OCI-LY7 (cell line): ENCODE measurements around the gene ATAD5. TPM values are rescaled to one million over a fixed set of nuclear protein-coding genes. Genes with fewer than 3 reads are reported as not detected.

Experiments
- BruUV-seq: library from RNA; stranded (reverse); fragments of 400-500 nt; replicated peaks from 2 replicates; lab custom pipeline; 2021; lab: Mats Ljungman, UMichigan
- CTCF ChIA-PET: fragments of 300-600 bp; sonication (Branson Sonifier 250); formaldehyde crosslinking; loops from one replicate; lab custom pipeline; 2022; ENCODE audit warnings: antibody characterized with exemption; ENCODE audit not compliant: unreplicated experiment; lab: Charles Lee
- POLR2A ChIA-PET: fragments of 300-600 bp; sonication (Branson Sonifier 250); formaldehyde crosslinking; loops from one replicate; lab custom pipeline; 2022; ENCODE audit warnings: antibody characterized with exemption; lab: Charles Lee
- DNase-seq: peaks from one replicate; pipeline ENCODE4 v3.0.0-alpha.2; 2015; ENCODE audit warnings: low spot score
- H2AFZ ChIP-seq: fragments of 200-600 bp; sonication (generic), shearing (Covaris generic); 2 replicates; pipeline ENCODE4 v1.6.1; 2014; ENCODE audit warnings: mild to moderate bottlenecking, antibody characterized with exemption, low read length, moderate library complexity
- H3K27ac ChIP-seq: fragments of 200-600 bp; sonication (generic); 2 replicates; pipeline ENCODE4 v1.5.1; 2014; ENCODE audit warnings: mixed run types, low read depth, mild to moderate bottlenecking, moderate library complexity, low read length, inconsistent platforms; ENCODE audit not compliant: poor library complexity, severe bottlenecking
- H3K36me3 ChIP-seq: fragments of 200-600 bp; sonication (generic); 2 replicates; pipeline ENCODE4 v1.6.1; 2014; ENCODE audit warnings: mild to moderate bottlenecking, antibody characterized with exemption, low read length, moderate library complexity, mixed read lengths; ENCODE audit not compliant: insufficient read depth
- H3K4me1 ChIP-seq: fragments of 200-600 bp; sonication (generic); 2 replicates; pipeline ENCODE4 v1.5.1; 2014; ENCODE audit warnings: mild to moderate bottlenecking, low read length; ENCODE audit not compliant: insufficient read depth, poor library complexity, severe bottlenecking
- H3K4me2 ChIP-seq: fragments of 200-600 bp; sonication (generic); 2 replicates; pipeline ENCODE4 v1.6.1; 2014; ENCODE audit warnings: mild to moderate bottlenecking, low read length
- H3K4me3 ChIP-seq: fragments of 200-600 bp; sonication (generic); 2 replicates; pipeline ENCODE4 v1.5.1; 2014; ENCODE audit warnings: mild to moderate bottlenecking, low read depth, low read length; ENCODE audit not compliant: poor library complexity, severe bottlenecking
- H3K79me2 ChIP-seq: fragments of 200-600 bp; sonication (generic); 2 replicates; pipeline ENCODE4 v1.6.1; 2016; ENCODE audit warnings: low read depth, mild to moderate bottlenecking, low read length, moderate library complexity, mixed read lengths; ENCODE audit not compliant: insufficient read depth
- H3K9me2 ChIP-seq: fragments of 200-600 bp; sonication (generic); 2 replicates; pipeline ENCODE4 v1.6.1; 2016; ENCODE audit warnings: mild to moderate bottlenecking, low read length, mixed read lengths; ENCODE audit not compliant: insufficient read depth
- H3K9me3 ChIP-seq: fragments of 200-600 bp; sonication (generic); 2 replicates; pipeline ENCODE4 v1.6.1; 2014; ENCODE audit warnings: mild to moderate bottlenecking, mixed run types, low read length, mixed read lengths
- H4K20me1 ChIP-seq: fragments of 200-600 bp; sonication (generic); 2 replicates; pipeline ENCODE4 v1.6.1; 2014; ENCODE audit warnings: mild to moderate bottlenecking, antibody characterized with exemption, low read length, moderate library complexity, mixed read lengths; ENCODE audit not compliant: insufficient read depth
- CTCF ChIP-seq: fragments of 200-600 bp; sonication (generic); conservative IDR thresholded peaks from 2 replicates; pipeline ENCODE4 v1.5.1; 2014; ENCODE audit warnings: mild to moderate bottlenecking, antibody characterized with exemption, low read length, moderate library complexity, mixed read lengths
- EZH2phosphoT487 ChIP-seq: fragments of 200-600 bp; sonication (generic); IDR thresholded peaks from 2 replicates; pipeline ENCODE4 v1.6.1; 2018; ENCODE audit warnings: low read depth, borderline replicate concordance, mild to moderate bottlenecking, mixed run types, antibody characterized with exemption, low read length, moderate library complexity, mixed read lengths
- intact Hi-C: fragments of 100-400 bp; cut with micrococcal nuclease; formaldehyde crosslinking; loops from one replicate; pipeline ENCODE4 v1.10.0; 2022; ENCODE audit not compliant: unreplicated experiment
- total RNA-seq, 2 experiments: library from RNA; depleted of rRNA in 1 of 2; stranded (reverse); fragments of >200 nt in 1 of 2; shearing (Covaris generic) in 1 of 2; gene quantifications; 2 replicates each; pipeline ENCODE4 v1.2.3, GENCODE V29; 2014 to 2022

Gene ATAD5
- total RNA-seq, 2 experiments from 2014 or later, result 21.4 to 35.9 TPM

DNA sequence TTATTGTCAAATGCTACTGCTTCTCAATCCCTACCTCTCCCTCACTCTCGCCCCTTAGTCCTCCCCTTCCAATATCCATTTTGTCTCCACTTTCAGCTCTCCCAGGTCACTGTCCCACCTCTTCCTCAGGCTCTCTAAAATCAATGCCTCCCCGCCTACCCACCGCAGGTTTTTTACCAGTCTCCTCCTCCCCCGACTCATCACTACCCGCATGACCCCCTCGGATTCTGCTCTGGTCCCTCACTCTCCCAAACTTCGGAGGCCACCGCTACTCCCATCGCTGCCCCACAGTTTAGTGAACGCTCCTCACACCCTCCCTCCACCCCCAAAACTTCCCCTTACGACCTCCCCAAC lies 7.8 kb upstream of the ATAD5 start:
- peaks cover 54% of the 10 kb centered on the region for H3K79me2 ChIP-seq
- intact Hi-C loops, result loop anchor here (1.0 to 5.0 kb wide), 4 partner anchors 15 to 222 kb away; no protein-coding TSS in a partner anchor
- H3K4me3 ChIP-seq, result peak overlapping the region; percentile 80
- no peaks in the 10 kb centered on the region for H3K9me2 ChIP-seq
- H3K27ac ChIP-seq, result peak overlapping the region; percentile 85
- peak overlapping the region; percentile 99 for H3K4me2 ChIP-seq
- H3K4me1 ChIP-seq, result peaks cover 50% of the 10 kb centered on the region
- BruUV-seq, result no TSS peak
- H2AFZ ChIP-seq, result peak overlapping the region; percentile 17; the same call in 1 of the 2 replicates
- peaks cover 8% of the 10 kb centered on the region; the same call in 1 of the 2 replicates for H4K20me1 ChIP-seq
- peaks cover 6% of the 10 kb centered on the region for H3K36me3 ChIP-seq
- peak; percentile 36 for DNase-seq
- ChIA-PET POLR2A (interaction anchor here (0.9 to 7.5 kb wide), 7 partner anchors 12 to 348 kb away, joined by 3 to 79 read pairs (median 5); no protein-coding TSS in a partner anchor), CTCF (interaction anchor here (0.6 to 2.0 kb wide), 3 partner anchors 14 to 114 kb away, joined by 3 to 6 read pairs (median 5); no protein-coding TSS in a partner anchor)
- H3K9me3 ChIP-seq, result no peaks in the 10 kb centered on the region
- TF ChIP-seq EZH2phosphoT487 (no peak), CTCF (no peak)

GRCh38 chr17:30824356-30825145 lies 7.2 kb upstream of the ATAD5 start, which contains the start of gene CRLF3:
Gene CRLF3 (minus strand): TSS chr17:30824692. CDS start chr17:30824651, 41 bp downstream.
- peak; percentile 95 for DNase-seq
- Histone ChIP-seq H4K20me1 (peaks cover 8% of the 10 kb centered on the region; the same call in 1 of the 2 replicates), H3K36me3 (peaks cover under 1% of the 10 kb centered on the region; the same call in 1 of the 2 replicates), H3K9me2 (no peaks in the 10 kb centered on the region), H3K4me1 (peaks cover 44% of the 10 kb centered on the region), H3K27ac (peak within 1 kb of the TSS; percentile 85), H2AFZ (peak within 1 kb of the TSS; percentile 93), H3K4me3 (peak within 1 kb of the TSS; percentile 80), H3K4me2 (peak within 1 kb of the TSS; percentile 99), H3K9me3 (no peaks in the 10 kb centered on the region), H3K79me2 (peaks cover 48% of the 10 kb centered on the region)
- BruUV-seq, result no TSS peak
- intact Hi-C loops, result loop anchor here (1.0 to 5.0 kb wide), 4 partner anchors 15 to 222 kb away; no protein-coding TSS in a partner anchor
- CTCF ChIA-PET, result interaction anchor here (1.5 to 2.0 kb wide), 2 partner anchors 15 to 17 kb away, joined by 5 to 6 read pairs; no protein-coding TSS in a partner anchor
- peak; percentile 78 for TF ChIP-seq CTCF
- TF ChIP-seq EZH2phosphoT487, result no peak
- POLR2A ChIA-PET, result interaction anchor here (0.6 to 7.5 kb wide), 9 partner anchors 11 to 1424 kb away, joined by 3 to 79 read pairs (median 4); no protein-coding TSS in a partner anchor
